CD4-positive, alpha-beta T cell treated with Interferon gamma for 1 hour (primary cell): ENCODE measurements around the gene DHCR24.
"Not testable (repeated sequence)": the region's sequence is repeated elsewhere in the genome, so short reads cannot be mapped to it uniquely, and the experiment has no call there.

Source experiments
- DNase-seq: peaks from one replicate; pipeline ENCODE4 v3.0.0-alpha.2; 2020

Gene DHCR24

GRCh38 chr1:54886724-54887664, at the start of gene DHCR24:
DHCR24 (minus strand) TSS chr1:54887195; CDS start chr1:54887119, 76 bp downstream.
- peak; percentile 78 for DNase-seq

- DNase-seq, result no peak
Measured at GRCh38 chr1:54936791-54937190, 49.8 kb upstream of the DHCR24 start.

- DNase-seq, result no peak
Measured at GRCh38 chr1:54934869-54935268, 47.9 kb upstream of the DHCR24 start.

- not testable (repeated sequence) for DNase-seq
Measured at GRCh38 chr1:54934081-54934480, 47.1 kb upstream of the DHCR24 start.

- no peak for DNase-seq
Measured at GRCh38 chr1:54931275-54931840, 44.4 kb upstream of the DHCR24 start.

GRCh38 chr1:54929700-54930099, 42.7 kb upstream of the DHCR24 start:
- DNase-seq, result no peak

- DNase-seq, result no peak
Measured at GRCh38 chr1:54928327-54928726, 41.3 kb upstream of the DHCR24 start.

GRCh38 chr1:54927472-54928240, 40.7 kb upstream of the DHCR24 start:
- no peak for DNase-seq

- DNase-seq, result no peak
Measured at GRCh38 chr1:54926970-54927369, 40.0 kb upstream of the DHCR24 start.

- no peak for DNase-seq
Measured at GRCh38 chr1:54922921-54923421, 36.0 kb upstream of the DHCR24 start.

- DNase-seq, result no peak
Measured at GRCh38 chr1:54922040-54922761, 35.2 kb upstream of the DHCR24 start.

- no peak for DNase-seq
Measured at GRCh38 chr1:54919367-54920359, 32.7 kb upstream of the DHCR24 start.

GRCh38 chr1:54911076-54911475, 24.1 kb upstream of the DHCR24 start:
- not testable (repeated sequence) for DNase-seq

- no peak for DNase-seq
Measured at GRCh38 chr1:54906586-54906985, 19.6 kb upstream of the DHCR24 start.

- DNase-seq, result no peak
Measured at GRCh38 chr1:54904476-54905048, 17.6 kb upstream of the DHCR24 start.

GRCh38 chr1:54894271-54894670, 7.3 kb upstream of the DHCR24 start:
- no peak for DNase-seq

- DNase-seq, result no peak
Measured at GRCh38 chr1:54892586-54892985, 5.6 kb upstream of the DHCR24 start.

GRCh38 chr1:54889132-54889725, 2.2 kb upstream of the DHCR24 start:
- DNase-seq, result no peak

GRCh38 chr1:54888080-54888733, 1.2 kb upstream of the DHCR24 start:
- no peak for DNase-seq

- no peak for DNase-seq
Measured at GRCh38 chr1:54887665-54888071, 673 bp upstream of the DHCR24 start.
